Cardiac muscle cell (in vitro differentiated cells and primary cell): ENCODE data around the gene MMP21. TPM values are rescaled to one million over a fixed set of nuclear protein-coding genes. Genes with fewer than 3 reads are reported as not detected.

Source experiments
- DNase-seq, 2 donors: peaks; one replicate each; pipeline versions ENCODE4 v3.0.0 to v3.0.0-alpha.2; 2010 to 2017; ENCODE audit warnings: low read depth in 1 of 2, low spot score in 1 of 2
- H3K27ac ChIP-seq: fragments of 200-600 bp; sonication (generic); 2 replicates; pipeline ENCODE4 v1.5.1; 2016
- H3K27me3 ChIP-seq: fragments of 200-600 bp; sonication (generic); 2 replicates; pipeline ENCODE4 v1.6.0; 2016; ENCODE audit warnings: control low read depth
- H3K36me3 ChIP-seq: fragments of 200-600 bp; sonication (generic); 2 replicates; pipeline ENCODE4 v1.5.1; 2016; ENCODE audit warnings: control low read depth
- H3K4me1 ChIP-seq: fragments of 200-600 bp; sonication (generic); 2 replicates; pipeline ENCODE4 v1.8.1; 2017; ENCODE audit warnings: low read depth, mild to moderate bottlenecking, mixed run types
- H3K4me3 ChIP-seq: fragments of 200-600 bp; sonication (generic); 2 replicates; pipeline ENCODE4 v1.5.1; 2016; ENCODE audit warnings: mild to moderate bottlenecking
- H3K9me3 ChIP-seq: fragments of 200-600 bp; sonication (generic); 2 replicates; pipeline ENCODE4 v1.5.1; 2017; ENCODE audit warnings: low read depth, mild to moderate bottlenecking, control low read depth
- polyA plus RNA-seq: library from polyadenylated mRNA; unstranded; fragments of >200 nt; fragmentation: Nextera tagmentation; extraction: Ambion mirVana; gene quantifications from 2 replicates; pipeline ENCODE4 v1.2.1, GENCODE V29; 2016
- total RNA-seq: library from RNA; depleted of rRNA; stranded (reverse); fragments of >200 nt; gene quantifications from 2 replicates; pipeline ENCODE4 v1.2.3, GENCODE V29; 2016
- TF ChIP-seq, protein P1 (sequence below): IDR thresholded peaks from 2 replicates; pipeline ENCODE4 v1.5.1; 2012; ENCODE audit warnings: low read depth, mild to moderate bottlenecking, low read length

MMP21 gene
- total and polyA plus RNA-seq, 2 experiments from 2014 or later, result not detected

DNA sequence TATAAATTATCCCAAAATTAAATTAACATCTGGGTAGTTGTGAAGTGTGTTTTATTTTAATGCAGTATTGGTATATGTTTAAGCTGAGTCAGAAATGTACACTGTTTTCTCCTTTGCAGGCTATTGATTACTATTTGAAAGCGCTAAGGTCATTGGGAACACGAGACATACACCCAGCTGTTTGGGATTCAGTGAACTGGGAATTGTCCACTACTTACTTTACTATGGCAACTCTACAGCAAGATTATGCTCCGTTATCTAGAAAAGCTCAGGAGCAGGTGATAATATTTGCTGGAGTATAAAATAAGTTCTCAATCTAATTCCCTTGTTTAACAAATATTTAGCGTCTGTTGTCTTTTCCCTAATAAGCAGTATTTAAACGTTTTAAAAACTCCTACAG lies 28.2 kb downstream of the MMP21 start:
- DNase-seq, result no peak
- Histone ChIP-seq H3K36me3 (peaks cover 74% of the 10 kb centered on the region), H3K4me1 (no peaks in the 10 kb centered on the region), H3K4me3 (no peak overlapping the region), H3K27ac (no peak overlapping the region), H3K9me3 (no peaks in the 10 kb centered on the region), H3K27me3 (no peaks in the 10 kb centered on the region)
- TF ChIP-seq, protein P1, sequence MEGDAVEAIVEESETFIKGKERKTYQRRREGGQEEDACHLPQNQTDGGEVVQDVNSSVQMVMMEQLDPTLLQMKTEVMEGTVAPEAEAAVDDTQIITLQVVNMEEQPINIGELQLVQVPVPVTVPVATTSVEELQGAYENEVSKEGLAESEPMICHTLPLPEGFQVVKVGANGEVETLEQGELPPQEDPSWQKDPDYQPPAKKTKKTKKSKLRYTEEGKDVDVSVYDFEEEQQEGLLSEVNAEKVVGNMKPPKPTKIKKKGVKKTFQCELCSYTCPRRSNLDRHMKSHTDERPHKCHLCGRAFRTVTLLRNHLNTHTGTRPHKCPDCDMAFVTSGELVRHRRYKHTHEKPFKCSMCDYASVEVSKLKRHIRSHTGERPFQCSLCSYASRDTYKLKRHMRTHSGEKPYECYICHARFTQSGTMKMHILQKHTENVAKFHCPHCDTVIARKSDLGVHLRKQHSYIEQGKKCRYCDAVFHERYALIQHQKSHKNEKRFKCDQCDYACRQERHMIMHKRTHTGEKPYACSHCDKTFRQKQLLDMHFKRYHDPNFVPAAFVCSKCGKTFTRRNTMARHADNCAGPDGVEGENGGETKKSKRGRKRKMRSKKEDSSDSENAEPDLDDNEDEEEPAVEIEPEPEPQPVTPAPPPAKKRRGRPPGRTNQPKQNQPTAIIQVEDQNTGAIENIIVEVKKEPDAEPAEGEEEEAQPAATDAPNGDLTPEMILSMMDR, result no peak

DNA sequence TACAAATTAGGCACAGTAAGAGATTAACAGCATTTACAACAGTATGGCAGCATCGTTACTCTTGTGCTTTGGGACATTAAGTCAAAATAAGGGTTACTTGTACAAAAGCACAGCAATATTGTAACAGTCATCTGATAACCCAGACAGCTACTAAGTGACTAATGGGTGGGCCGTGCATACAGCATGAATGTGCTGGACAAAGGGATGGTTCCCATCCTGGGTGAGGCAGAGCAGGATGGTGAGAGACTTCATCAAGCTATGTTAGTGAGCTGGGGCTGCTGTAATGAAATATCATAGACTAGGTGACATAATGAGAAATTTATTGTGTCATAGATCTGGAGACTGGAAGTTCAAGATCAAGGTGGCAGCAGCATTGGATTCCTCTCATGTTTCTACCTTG lies 30.7 kb downstream of the MMP21 start:
- no peaks in the 10 kb centered on the region for H3K27me3 ChIP-seq
- H3K27ac ChIP-seq, result no peak overlapping the region
- no peaks in the 10 kb centered on the region for H3K4me1 ChIP-seq
- no peak for DNase-seq
- no peaks in the 10 kb centered on the region for H3K9me3 ChIP-seq
- H3K4me3 ChIP-seq, result no peak overlapping the region
- H3K36me3 ChIP-seq, result peaks cover 87% of the 10 kb centered on the region
- TF ChIP-seq, protein P1, result no peak

DNA sequence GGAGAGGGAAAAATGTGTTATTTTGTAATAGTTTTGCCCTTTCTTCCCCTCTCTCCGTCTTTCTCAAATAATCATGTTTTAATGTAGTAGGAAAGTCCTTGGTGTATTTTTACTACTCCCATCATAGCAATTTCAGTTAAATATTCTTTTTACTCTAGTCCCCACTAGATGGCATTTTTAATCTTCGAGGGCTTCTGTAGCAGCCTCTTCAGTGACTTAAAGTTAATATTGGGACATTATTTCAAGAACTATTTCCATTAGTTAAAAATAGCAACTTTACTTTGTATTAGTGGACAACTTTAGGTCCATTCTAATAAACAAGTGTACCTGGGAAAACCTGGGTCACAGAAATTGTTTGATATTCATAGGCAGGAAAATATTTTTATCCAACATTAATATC lies 33.2 kb downstream of the MMP21 start:
- no peaks in the 10 kb centered on the region for H3K9me3 ChIP-seq
- H3K4me3 ChIP-seq, result no peak overlapping the region
- H3K27me3 ChIP-seq, result no peaks in the 10 kb centered on the region
- no peaks in the 10 kb centered on the region for H3K4me1 ChIP-seq
- no peak overlapping the region for H3K27ac ChIP-seq
- DNase-seq, result peak in 1 of 2 donors; percentile 3
- H3K36me3 ChIP-seq, result peaks cover 93% of the 10 kb centered on the region
- TF ChIP-seq, protein P1, result no peak

DNA sequence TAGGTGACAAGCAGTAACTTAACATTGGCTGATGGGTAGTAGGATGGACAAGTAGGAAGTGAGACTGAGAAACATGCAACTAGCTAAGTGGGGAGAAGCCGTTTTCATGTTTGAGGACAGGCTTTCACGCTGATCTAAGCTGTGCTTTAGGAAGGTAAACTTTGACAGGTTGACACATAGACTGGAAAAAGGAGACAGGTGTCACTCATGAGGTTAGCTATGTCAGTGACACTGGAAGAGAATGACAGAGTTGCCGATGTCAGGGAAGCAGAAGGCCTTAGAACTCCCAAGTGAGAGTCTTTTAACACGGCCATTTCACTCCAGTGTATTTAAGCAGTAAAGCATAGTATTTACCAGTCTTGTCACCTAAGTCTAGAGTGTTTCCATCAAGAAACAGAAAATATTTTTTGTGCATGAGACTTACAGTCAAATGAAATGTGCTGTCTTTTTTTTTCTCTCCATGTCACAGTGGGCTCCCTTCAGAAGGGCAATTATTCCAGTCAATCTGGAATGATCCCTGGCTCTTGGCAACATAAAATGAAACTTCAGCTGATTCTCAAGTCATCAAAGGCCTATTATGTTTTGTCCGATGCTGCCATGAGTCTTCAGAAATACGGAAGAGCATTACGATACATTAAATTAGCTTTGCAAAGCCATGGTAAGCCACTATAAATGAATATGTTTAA lies 35.5 kb downstream of the MMP21 start:
- Histone ChIP-seq H3K4me3 (no peak overlapping the region), H3K36me3 (peaks cover 94% of the 10 kb centered on the region)
- TF ChIP-seq, protein P1, result no peak

DNA sequence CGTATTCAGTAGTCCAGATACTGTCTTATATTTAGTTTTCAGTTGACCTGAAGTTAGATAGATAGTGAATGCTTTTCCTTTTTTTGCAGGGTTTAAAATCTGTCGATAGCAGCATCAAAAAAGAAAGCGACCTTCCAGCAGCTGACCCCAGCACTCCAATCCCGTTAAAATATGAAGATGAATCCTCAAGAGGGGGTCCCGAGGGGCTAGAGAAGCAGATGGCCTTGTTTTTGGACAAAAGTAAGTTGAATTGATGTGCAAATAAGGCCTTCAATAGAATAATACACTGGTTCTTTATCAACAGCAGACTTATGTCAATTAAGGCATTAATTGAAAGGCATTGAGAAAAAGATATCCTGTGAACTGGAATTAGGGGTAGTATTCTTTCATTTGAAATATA lies 37.4 kb downstream of the MMP21 start:
- Histone ChIP-seq H3K36me3 (peaks cover 96% of the 10 kb centered on the region), H3K27me3 (no peaks in the 10 kb centered on the region), H3K4me3 (no peak overlapping the region), H3K9me3 (no peaks in the 10 kb centered on the region), H3K4me1 (no peaks in the 10 kb centered on the region), H3K27ac (no peak overlapping the region)
- TF ChIP-seq, protein P1, result no peak
- no peak for DNase-seq

More for the DNA sequence above, 35.5 kb downstream of the MMP21 start:
- no peaks in the 10 kb centered on the region for H3K27me3 ChIP-seq
- no peak for DNase-seq
- H3K9me3 ChIP-seq, result no peaks in the 10 kb centered on the region
- no peak overlapping the region for H3K27ac ChIP-seq
- H3K4me1 ChIP-seq, result no peaks in the 10 kb centered on the region
